OCI-LY1 (cell line): Measurements from ENCODE around the gene PHF20.

Experiments used
- CTCF ChIP-seq: fragments of 200-600 bp; sonication (generic), shearing (Covaris generic); IDR thresholded peaks from 2 replicates; pipeline ENCODE4 v1.5.1; 2017; ENCODE audit warnings: mild to moderate bottlenecking, antibody characterized with exemption, low read length, moderate library complexity, mixed read lengths
- EZH2 ChIP-seq: fragments of 200-600 bp; sonication (generic), shearing (Covaris generic); IDR thresholded peaks from 2 replicates; pipeline ENCODE4 v1.8.0; 2017; ENCODE audit warnings: borderline replicate concordance, mixed run types, mild to moderate bottlenecking, antibody characterized with exemption, low read length, moderate library complexity, mixed read lengths

GRCh38 chr20:35974256-35974655 is 202.4 kb downstream of the PHF20 start:
- TF ChIP-seq CTCF = no peak
- no peak for TF ChIP-seq EZH2
